GM12878 (cell line): ENCODE measurements around the gene CARD19. TPM values are rescaled to one million over a fixed set of nuclear protein-coding genes. Genes with fewer than 3 reads are reported as not detected.

Experiments used
- polyA plus RNA-seq, 11 experiments: library from polyadenylated mRNA; depleted of rRNA in 4 of 11; unstranded in 6 of 11; stranded (reverse) in 5 of 11; fragments of >200 nt; fragmentation: Nextera tagmentation in 4 of 11; fragmentation: Illumina TruSeq in 1 of 11; extraction: Ambion mirVana in 4 of 11; extraction: Trizol in 1 of 11; gene quantifications; 1 replicate in 1 of 11; 2 replicates in 10 of 11; pipeline versions ENCODE4 v1.2.1 to v1.2.3, GENCODE V29; 2011 to 2016; ENCODE audit warnings: inconsistent platforms in 2 of 11, missing spikeins in 2 of 11, low read depth in 1 of 11
- total RNA-seq, 4 experiments: library from RNA; depleted of rRNA in 3 of 4; stranded (reverse); fragments of >200 nt in 3 of 4; fragmentation: Illumina TruSeq in 1 of 4; extraction: Trizol in 1 of 4; gene quantifications; 2 replicates each; pipeline versions ENCODE4 v1.2.1 to v1.2.3, GENCODE V29; 2013 to 2021
- TF ChIP-seq, protein P1 (sequence below): fragments of 450-650 bp; formaldehyde crosslinking; IDR thresholded peaks from 2 replicates; pipeline ENCODE4 v1.4.0; 2022; ENCODE audit warnings: mild to moderate bottlenecking, moderate library complexity
- TF ChIP-seq, protein P2 (sequence below): fragments of 450-650 bp; IDR thresholded peaks from 2 replicates; pipeline ENCODE4 v1.6.1; 2016; ENCODE audit warnings: mild to moderate bottlenecking, moderate library complexity, borderline replicate concordance

The CARD19 gene
- total and polyA plus RNA-seq, 10 of the 15 experiments (the other 5 are each of a cell fraction or from before 2014, with no cell fraction given) = 0.61 to 41.6 (median 19.9) TPM

DNA sequence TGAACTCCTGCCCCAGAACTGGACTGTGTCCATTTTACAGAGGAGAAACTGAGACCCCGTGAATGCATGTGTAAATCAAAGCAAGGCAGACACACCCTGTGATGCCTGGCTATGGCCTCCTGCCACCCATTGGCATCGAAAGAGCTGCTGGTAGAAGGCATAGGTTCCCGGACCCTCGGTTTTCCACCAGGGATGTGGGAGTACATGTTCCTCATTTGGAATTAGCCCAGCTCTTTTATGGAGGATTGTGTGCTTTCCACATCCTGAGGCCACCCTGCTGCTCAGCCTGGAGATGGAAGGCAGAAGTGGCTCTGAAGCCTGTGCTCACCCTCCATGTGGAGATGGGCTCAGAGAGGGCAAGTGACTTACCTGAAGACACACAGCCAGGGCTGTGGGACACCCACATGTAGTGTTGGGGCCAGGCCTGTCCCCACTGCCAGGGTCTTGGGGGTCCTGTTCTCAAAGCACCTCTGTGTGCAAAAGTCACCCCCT lies 34.7 kb upstream of the CARD19 start (continued):
- TF ChIP-seq, protein P1, sequence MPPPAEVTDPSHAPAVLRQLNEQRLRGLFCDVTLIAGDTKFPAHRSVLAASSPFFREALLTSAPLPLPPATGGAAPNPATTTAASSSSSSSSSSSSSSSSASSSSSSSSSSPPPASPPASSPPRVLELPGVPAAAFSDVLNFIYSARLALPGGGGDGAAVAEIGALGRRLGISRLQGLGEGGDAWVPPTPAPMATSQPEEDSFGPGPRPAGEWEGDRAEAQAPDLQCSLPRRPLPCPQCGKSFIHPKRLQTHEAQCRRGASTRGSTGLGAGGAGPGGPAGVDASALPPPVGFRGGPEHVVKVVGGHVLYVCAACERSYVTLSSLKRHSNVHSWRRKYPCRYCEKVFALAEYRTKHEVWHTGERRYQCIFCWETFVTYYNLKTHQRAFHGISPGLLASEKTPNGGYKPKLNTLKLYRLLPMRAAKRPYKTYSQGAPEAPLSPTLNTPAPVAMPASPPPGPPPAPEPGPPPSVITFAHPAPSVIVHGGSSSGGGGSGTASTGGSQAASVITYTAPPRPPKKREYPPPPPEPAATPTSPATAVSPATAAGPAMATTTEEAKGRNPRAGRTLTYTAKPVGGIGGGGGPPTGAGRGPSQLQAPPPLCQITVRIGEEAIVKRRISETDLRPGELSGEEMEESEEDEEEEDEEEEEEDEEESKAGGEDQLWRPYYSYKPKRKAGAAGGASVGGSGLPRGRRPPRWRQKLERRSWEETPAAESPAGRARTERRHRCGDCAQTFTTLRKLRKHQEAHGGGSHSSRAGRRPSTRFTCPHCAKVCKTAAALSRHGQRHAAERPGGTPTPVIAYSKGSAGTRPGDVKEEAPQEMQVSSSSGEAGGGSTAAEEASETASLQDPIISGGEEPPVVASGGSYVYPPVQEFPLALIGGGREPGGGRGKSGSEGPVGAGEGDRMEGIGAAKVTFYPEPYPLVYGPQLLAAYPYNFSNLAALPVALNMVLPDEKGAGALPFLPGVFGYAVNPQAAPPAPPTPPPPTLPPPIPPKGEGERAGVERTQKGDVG (CRISPR knock-in tag) = no peak
- TF ChIP-seq, protein P2, sequence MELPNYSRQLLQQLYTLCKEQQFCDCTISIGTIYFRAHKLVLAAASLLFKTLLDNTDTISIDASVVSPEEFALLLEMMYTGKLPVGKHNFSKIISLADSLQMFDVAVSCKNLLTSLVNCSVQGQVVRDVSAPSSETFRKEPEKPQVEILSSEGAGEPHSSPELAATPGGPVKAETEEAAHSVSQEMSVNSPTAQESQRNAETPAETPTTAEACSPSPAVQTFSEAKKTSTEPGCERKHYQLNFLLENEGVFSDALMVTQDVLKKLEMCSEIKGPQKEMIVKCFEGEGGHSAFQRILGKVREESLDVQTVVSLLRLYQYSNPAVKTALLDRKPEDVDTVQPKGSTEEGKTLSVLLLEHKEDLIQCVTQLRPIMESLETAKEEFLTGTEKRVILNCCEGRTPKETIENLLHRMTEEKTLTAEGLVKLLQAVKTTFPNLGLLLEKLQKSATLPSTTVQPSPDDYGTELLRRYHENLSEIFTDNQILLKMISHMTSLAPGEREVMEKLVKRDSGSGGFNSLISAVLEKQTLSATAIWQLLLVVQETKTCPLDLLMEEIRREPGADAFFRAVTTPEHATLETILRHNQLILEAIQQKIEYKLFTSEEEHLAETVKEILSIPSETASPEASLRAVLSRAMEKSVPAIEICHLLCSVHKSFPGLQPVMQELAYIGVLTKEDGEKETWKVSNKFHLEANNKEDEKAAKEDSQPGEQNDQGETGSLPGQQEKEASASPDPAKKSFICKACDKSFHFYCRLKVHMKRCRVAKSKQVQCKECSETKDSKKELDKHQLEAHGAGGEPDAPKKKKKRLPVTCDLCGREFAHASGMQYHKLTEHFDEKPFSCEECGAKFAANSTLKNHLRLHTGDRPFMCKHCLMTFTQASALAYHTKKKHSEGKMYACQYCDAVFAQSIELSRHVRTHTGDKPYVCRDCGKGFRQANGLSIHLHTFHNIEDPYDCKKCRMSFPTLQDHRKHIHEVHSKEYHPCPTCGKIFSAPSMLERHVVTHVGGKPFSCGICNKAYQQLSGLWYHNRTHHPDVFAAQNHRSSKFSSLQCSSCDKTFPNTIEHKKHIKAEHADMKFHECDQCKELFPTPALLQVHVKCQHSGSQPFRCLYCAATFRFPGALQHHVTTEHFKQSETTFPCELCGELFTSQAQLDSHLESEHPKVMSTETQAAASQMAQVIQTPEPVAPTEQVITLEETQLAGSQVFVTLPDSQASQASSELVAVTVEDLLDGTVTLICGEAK = no peak
